Peyer's patch (tissue), 4 donors: ENCODE results near the gene GPR137.

Experiments
- POLR2A ChIP-seq, 2 donors: fragments of 450-650 bp; IDR thresholded peaks; one replicate each; pipeline ENCODE4 v1.5.1; 2017; ENCODE audit warnings: antibody characterized with exemption in 2 of 2, mild to moderate bottlenecking in 2 of 2, moderate library complexity in 2 of 2
- TF ChIP-seq, protein P1 (sequence below), 6 experiments: fragments of 450-650 bp in 4 of 6; fragments of 200-600 bp in 2 of 6; sonication (generic) in 1 of 6; IDR thresholded peaks; one replicate each; pipeline ENCODE4 v1.5.1; 2017 to 2019; ENCODE audit warnings: antibody characterized with exemption in 6 of 6, mild to moderate bottlenecking in 3 of 6, moderate library complexity in 1 of 6

DNA sequence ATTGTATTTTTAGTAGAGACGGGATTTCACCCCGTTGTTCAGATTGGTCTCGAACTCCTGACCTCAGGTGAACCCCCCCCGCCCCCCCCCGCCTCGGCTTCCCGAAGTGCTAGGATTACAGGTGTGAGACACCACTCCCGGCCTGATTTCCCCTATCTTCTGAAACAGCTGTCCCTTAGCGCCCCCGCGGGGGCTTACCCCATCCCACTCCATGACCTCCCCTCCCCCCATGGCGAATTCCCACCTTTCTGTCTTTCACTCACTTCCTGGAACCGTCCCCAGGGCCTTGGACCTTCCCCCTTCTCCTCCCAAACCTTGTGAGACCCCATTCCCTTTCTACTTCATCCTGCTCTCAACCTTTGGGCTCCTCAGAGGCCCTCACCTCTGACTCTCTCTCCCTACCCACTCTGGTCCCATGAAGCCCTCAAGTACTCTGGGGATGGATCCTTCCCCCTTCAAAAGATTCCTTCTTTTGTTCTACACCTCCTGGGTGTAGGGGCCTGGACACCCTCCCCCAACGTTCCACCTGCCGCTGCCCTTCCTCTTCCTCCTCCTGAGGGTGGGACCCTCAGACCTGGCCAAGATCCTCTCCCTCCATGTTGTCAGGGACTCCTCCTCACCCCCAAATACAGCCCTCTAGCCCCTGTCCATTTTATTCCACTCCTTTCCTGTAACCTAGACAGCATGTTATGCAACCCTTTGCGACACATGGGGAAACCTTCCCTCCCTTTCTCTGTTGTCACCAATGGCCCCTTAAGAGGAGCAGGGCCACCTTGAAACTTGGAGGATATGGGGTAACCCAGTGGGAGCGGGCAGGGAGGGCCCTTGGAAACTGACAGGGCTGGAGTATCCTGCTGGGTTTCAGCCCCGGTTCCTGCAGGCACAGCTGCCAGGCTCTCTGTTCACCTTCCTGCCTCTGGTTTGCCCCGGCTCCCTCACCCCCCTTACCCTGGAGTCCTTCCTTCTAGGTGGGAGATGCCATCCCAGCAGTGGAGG is 33.4 kb downstream of the GPR137 start:
- TF ChIP-seq, protein P1, sequence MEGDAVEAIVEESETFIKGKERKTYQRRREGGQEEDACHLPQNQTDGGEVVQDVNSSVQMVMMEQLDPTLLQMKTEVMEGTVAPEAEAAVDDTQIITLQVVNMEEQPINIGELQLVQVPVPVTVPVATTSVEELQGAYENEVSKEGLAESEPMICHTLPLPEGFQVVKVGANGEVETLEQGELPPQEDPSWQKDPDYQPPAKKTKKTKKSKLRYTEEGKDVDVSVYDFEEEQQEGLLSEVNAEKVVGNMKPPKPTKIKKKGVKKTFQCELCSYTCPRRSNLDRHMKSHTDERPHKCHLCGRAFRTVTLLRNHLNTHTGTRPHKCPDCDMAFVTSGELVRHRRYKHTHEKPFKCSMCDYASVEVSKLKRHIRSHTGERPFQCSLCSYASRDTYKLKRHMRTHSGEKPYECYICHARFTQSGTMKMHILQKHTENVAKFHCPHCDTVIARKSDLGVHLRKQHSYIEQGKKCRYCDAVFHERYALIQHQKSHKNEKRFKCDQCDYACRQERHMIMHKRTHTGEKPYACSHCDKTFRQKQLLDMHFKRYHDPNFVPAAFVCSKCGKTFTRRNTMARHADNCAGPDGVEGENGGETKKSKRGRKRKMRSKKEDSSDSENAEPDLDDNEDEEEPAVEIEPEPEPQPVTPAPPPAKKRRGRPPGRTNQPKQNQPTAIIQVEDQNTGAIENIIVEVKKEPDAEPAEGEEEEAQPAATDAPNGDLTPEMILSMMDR (IDR thresholded peaks at IDR 0.05) = no peak
- TF ChIP-seq POLR2A (IDR thresholded peaks at IDR 0.05) = no peak
